GM21619 (cell line): ENCODE results near the gene ELAVL1.

ENCODE experiments used
- ATAC-seq: cut with Tn5 transposase; IDR thresholded peaks from one replicate; pipeline ENCODE4 v1.9.1; 2021; ENCODE audit not compliant: unreplicated experiment

Gene ELAVL1

GRCh38 chr19:7912697-7913564, 92.5 kb downstream of the ELAVL1 start:
- ATAC-seq: no peak

GRCh38 chr19:7912144-7912696, 93.2 kb downstream of the ELAVL1 start:
- no peak for ATAC-seq

GRCh38 chr19:7911508-7912143, 93.8 kb downstream of the ELAVL1 start:
- no peak for ATAC-seq

GRCh38 chr19:7910321-7911161, 94.9 kb downstream of the ELAVL1 start:
- ATAC-seq: no peak

- ATAC-seq: no peak
Observed at GRCh38 chr19:7909471-7910067, 95.9 kb downstream of the ELAVL1 start.

GRCh38 chr19:7908742-7909461, 96.5 kb downstream of the ELAVL1 start:
- ATAC-seq: no peak
